GM23338 (cell line): Measurements from ENCODE around the gene MST1. TPM values are rescaled to one million over a fixed set of nuclear protein-coding genes. Genes with fewer than 3 reads are reported as not detected.

ENCODE experiments used
- ATAC-seq: fragments of 200-7000 bp; cut with Tn5 transposase; 3 replicates; pipeline ENCODE4 v1.9.1; 2020
- DNase-seq: peaks from one replicate; pipeline ENCODE4 v3.0.0-alpha.2; 2015; ENCODE audit warnings: low spot score
- H2AFZ ChIP-seq: fragments of 200-600 bp; sonication (generic); 2 replicates; pipeline ENCODE4 v1.8.0; 2016; ENCODE audit warnings: antibody characterized with exemption, mild to moderate bottlenecking, moderate library complexity
- H3F3A ChIP-seq: fragments of 200-600 bp; sonication (generic); replicated peaks from 2 replicates; pipeline ENCODE4 v1.8.0; 2017; ENCODE audit warnings: antibody characterized with exemption, mixed run types, low read depth
- H3K27ac ChIP-seq: fragments of 200-600 bp; sonication (generic); 2 replicates; pipeline ENCODE4 v1.6.1; 2016; ENCODE audit warnings: low read depth
- H3K27me3 ChIP-seq: fragments of 200-600 bp; sonication (generic); 2 replicates; pipeline ENCODE4 v1.8.0; 2016; ENCODE audit warnings: mild to moderate bottlenecking, mixed run types, moderate library complexity; ENCODE audit not compliant: insufficient read depth
- H3K36me3 ChIP-seq: fragments of 200-600 bp; sonication (generic); 2 replicates; pipeline ENCODE4 v1.8.0; 2016; ENCODE audit warnings: mild to moderate bottlenecking; ENCODE audit not compliant: insufficient read depth
- H3K4me1 ChIP-seq: fragments of 200-600 bp; sonication (generic); 2 replicates; pipeline ENCODE4 v1.8.0; 2016; ENCODE audit warnings: mild to moderate bottlenecking, moderate library complexity; ENCODE audit not compliant: insufficient read depth
- H3K4me2 ChIP-seq: fragments of 200-600 bp; sonication (generic); 2 replicates; pipeline ENCODE4 v1.7.1; 2017; ENCODE audit warnings: mixed run types
- H3K4me3 ChIP-seq: fragments of 200-600 bp; sonication (generic); 2 replicates; pipeline ENCODE4 v1.6.1; 2016; ENCODE audit warnings: mixed run types
- H3K79me2 ChIP-seq: fragments of 200-600 bp; sonication (generic); replicated peaks from 2 replicates; pipeline ENCODE4 v1.8.0; 2017; ENCODE audit warnings: mild to moderate bottlenecking; ENCODE audit not compliant: insufficient read depth
- H3K9me2 ChIP-seq: fragments of 200-600 bp; sonication (generic); 2 replicates; pipeline ENCODE4 v1.8.0; 2017; ENCODE audit not compliant: insufficient read depth
- H4K20me1 ChIP-seq: fragments of 200-600 bp; sonication (generic); replicated peaks from 2 replicates; pipeline ENCODE4 v1.8.0; 2017; ENCODE audit warnings: mild to moderate bottlenecking; ENCODE audit not compliant: insufficient read depth
- H3K27ac Mint-ChIP-seq: 2 replicates; pipeline ENCODE4 v1.8.0; 2020; ENCODE audit warnings: inconsistent platforms, mild to moderate bottlenecking, moderate library complexity, mixed read lengths
- H3K27me3 Mint-ChIP-seq: 3 replicates; pipeline ENCODE4 v1.8.0; 2022; ENCODE audit warnings: low read depth, mild to moderate bottlenecking, moderate library complexity, mixed read lengths, inconsistent platforms; ENCODE audit not compliant: insufficient read depth, poor library complexity
- H3K36me3 Mint-ChIP-seq: 3 replicates; pipeline ENCODE4 v1.8.0; 2021; ENCODE audit warnings: low read depth, mild to moderate bottlenecking, inconsistent platforms, moderate library complexity, mixed read lengths
- H3K4me1 Mint-ChIP-seq: 3 replicates; pipeline ENCODE4 v1.8.0; 2020; ENCODE audit warnings: mild to moderate bottlenecking, inconsistent platforms, mixed read lengths
- H3K4me3 Mint-ChIP-seq: 3 replicates; pipeline ENCODE4 v1.8.0; 2021; ENCODE audit warnings: moderate library complexity, mild to moderate bottlenecking, inconsistent platforms, mixed read lengths
- H3K9me3 Mint-ChIP-seq: 3 replicates; pipeline ENCODE4 v1.8.0; 2020; ENCODE audit warnings: moderate library complexity, mild to moderate bottlenecking, inconsistent platforms, mixed read lengths
- CREB1 ChIP-seq: fragments of 250-450 bp; sonication (Bioruptor Pico); IDR thresholded peaks from 2 replicates; pipeline ENCODE4 v1.5.0; 2020; ENCODE audit warnings: low read depth, mild to moderate bottlenecking, moderate library complexity
- CTCF ChIP-seq, 2 experiments: fragments of 200-600 bp in 1 of 2; sonication (generic) in 1 of 2; conservative IDR thresholded peaks; 2 replicates each; pipeline versions ENCODE4 v1.5.1 to v1.6.1; 2016 to 2017; ENCODE audit warnings: antibody characterized with exemption in 2 of 2, low read depth in 2 of 2, mild to moderate bottlenecking in 2 of 2, moderate library complexity in 1 of 2
- ETS1 ChIP-seq: IDR thresholded peaks from 2 replicates; pipeline ENCODE4 v1.6.1; 2016; ENCODE audit warnings: antibody characterized with exemption
- EZH2 ChIP-seq: fragments of 200-600 bp; sonication (generic); IDR thresholded peaks from one replicate; pipeline ENCODE4 v1.8.0; 2017; ENCODE audit warnings: antibody characterized with exemption, mild to moderate bottlenecking, low read depth; ENCODE audit not compliant: unreplicated experiment
- EZH2phosphoT487 ChIP-seq: fragments of 200-600 bp; sonication (generic); IDR thresholded peaks from one replicate; pipeline ENCODE4 v1.8.1; 2018; ENCODE audit warnings: antibody characterized with exemption; ENCODE audit not compliant: unreplicated experiment
- JUNB ChIP-seq: IDR thresholded peaks from one replicate; pipeline ENCODE4 v1.6.1; 2016; ENCODE audit warnings: antibody characterized with exemption; ENCODE audit not compliant: unreplicated experiment
- NANOG ChIP-seq: IDR thresholded peaks from 2 replicates; pipeline ENCODE4 v1.6.1; 2016; ENCODE audit warnings: antibody characterized with exemption, borderline replicate concordance
- POLR2AphosphoS5 ChIP-seq: IDR thresholded peaks from 2 replicates; pipeline ENCODE4 v1.6.1; 2016; ENCODE audit warnings: antibody characterized with exemption, low read depth
- REST ChIP-seq: IDR thresholded peaks from one replicate; pipeline ENCODE4 v1.6.1; 2018; ENCODE audit warnings: antibody characterized with exemption; ENCODE audit not compliant: unreplicated experiment
- STAT1 ChIP-seq: IDR thresholded peaks from one replicate; pipeline ENCODE4 v1.6.1; 2016; ENCODE audit warnings: antibody characterized with exemption; ENCODE audit not compliant: unreplicated experiment
- ZNF114 ChIP-seq: fragments of 250-450 bp; sonication (Bioruptor Pico); IDR thresholded peaks from 2 replicates; pipeline ENCODE4 v1.5.0; 2020; ENCODE audit warnings: mild to moderate bottlenecking, moderate library complexity
- ZNF331 ChIP-seq: fragments of 250-450 bp; sonication (Bioruptor Pico); IDR thresholded peaks from 2 replicates; pipeline ENCODE4 v1.5.0; 2020; ENCODE audit warnings: low read depth, mild to moderate bottlenecking, moderate library complexity
- ZNF462 ChIP-seq: fragments of 250-450 bp; sonication (Bioruptor Pico); IDR thresholded peaks from 2 replicates; pipeline ENCODE4 v1.5.0; 2020; ENCODE audit warnings: mild to moderate bottlenecking, moderate library complexity
- polyA plus RNA-seq: library from polyadenylated mRNA; unstranded; fragments of >200 nt; fragmentation: Nextera tagmentation; extraction: Ambion mirVana; gene quantifications from 2 replicates; pipeline ENCODE4 v1.2.1, GENCODE V29; 2016
- total RNA-seq: library from RNA; depleted of rRNA; stranded (reverse); fragments of >200 nt; shearing (Covaris generic); gene quantifications from 2 replicates; pipeline ENCODE4 v1.2.3, GENCODE V29; 2014

The MST1 gene
- total and polyA plus RNA-seq, 2 experiments from 2014 or later, result 5.9 to 11.1 TPM

GRCh38 chr3:49675912-49676311 lies 13.4 kb downstream of the MST1 start:
- peaks cover 47% of the 10 kb centered on the region for H3K36me3 Mint-ChIP-seq
- Histone ChIP-seq H3K79me2 (peaks cover 11% of the 10 kb centered on the region), H3K27ac (no peak overlapping the region), H3K4me3 (no peak overlapping the region), H4K20me1 (peaks cover 16% of the 10 kb centered on the region; the same call in 1 of the 2 replicates), H3K9me2 (no peaks in the 10 kb centered on the region), H3K36me3 (peaks cover 9% of the 10 kb centered on the region; the same call in 1 of the 2 replicates), H3F3A (no peaks in the 10 kb centered on the region), H3K27me3 (no peaks in the 10 kb centered on the region), H2AFZ (no peak overlapping the region), H3K4me1 (peaks cover 15% of the 10 kb centered on the region), H3K4me2 (no peak overlapping the region)
- H3K4me3 Mint-ChIP-seq, result peak overlapping the region; percentile 39; the same call in 2 of the 3 replicates
- H3K9me3 Mint-ChIP-seq, result no peaks in the 10 kb centered on the region
- TF ChIP-seq POLR2AphosphoS5 (no peak), ZNF331 (CRISPR knock-in tag) (no peak), STAT1 (no peak), EZH2 (no peak), CREB1 (no peak), EZH2phosphoT487 (no peak), ETS1 (no peak), CTCF (conservative IDR thresholded peaks at IDR 0.05; ENCODE audit: low read depth in 2 of 2) (no peak), ZNF462 (CRISPR knock-in tag) (no peak), JUNB (no peak), ZNF114 (CRISPR knock-in tag) (no peak), REST (no peak), NANOG (no peak)
- no peak for DNase-seq
- peaks cover 22% of the 10 kb centered on the region for H3K4me1 Mint-ChIP-seq
- H3K27me3 Mint-ChIP-seq, result peaks cover 9% of the 10 kb centered on the region
- no peak overlapping the region for H3K27ac Mint-ChIP-seq
- no peak for ATAC-seq
